Trophoblast cell (in vitro differentiated cells and primary cell): ENCODE data around the gene MCAT.

ENCODE experiments used
- DNase-seq, 2 donors: peaks; one replicate each; pipeline ENCODE4 v3.0.0-alpha.2; 2016
- H2AFZ ChIP-seq: 2 replicates; pipeline ENCODE4 v1.6.1; 2013; ENCODE audit warnings: low read length, moderate library complexity, mild to moderate bottlenecking; ENCODE audit not compliant: insufficient read depth, poor library complexity
- H2AK5ac ChIP-seq: 2 replicates; pipeline ENCODE4 v1.6.1; 2013; ENCODE audit warnings: mild to moderate bottlenecking, low read length
- H2BK120ac ChIP-seq: 2 replicates; pipeline ENCODE4 v1.6.1; 2013; ENCODE audit warnings: low read length, mild to moderate bottlenecking, moderate library complexity; ENCODE audit not compliant: insufficient read depth, poor library complexity
- H2BK12ac ChIP-seq: 2 replicates; pipeline ENCODE4 v1.6.1; 2013; ENCODE audit warnings: mild to moderate bottlenecking, low read length, moderate library complexity
- H2BK5ac ChIP-seq: 2 replicates; pipeline ENCODE4 v1.6.1; 2013; ENCODE audit warnings: low read length, low read depth, moderate library complexity, mild to moderate bottlenecking; ENCODE audit not compliant: poor library complexity
- H3K14ac ChIP-seq: 2 replicates; pipeline ENCODE4 v1.6.1; 2013; ENCODE audit warnings: mild to moderate bottlenecking, low read length
- H3K18ac ChIP-seq: 2 replicates; pipeline ENCODE4 v1.6.1; 2013; ENCODE audit warnings: mild to moderate bottlenecking, low read length
- H3K23ac ChIP-seq: 2 replicates; pipeline ENCODE4 v1.6.1; 2013; ENCODE audit warnings: low read length
- H3K27ac ChIP-seq: 2 replicates; pipeline ENCODE4 v1.5.1; 2013; ENCODE audit warnings: low read depth, mild to moderate bottlenecking, inconsistent platforms, low read length, moderate library complexity
- H3K27me3 ChIP-seq: 2 replicates; pipeline ENCODE4 v1.6.1; 2013; ENCODE audit warnings: inconsistent platforms, mild to moderate bottlenecking, low read length, moderate library complexity; ENCODE audit not compliant: insufficient read depth
- H3K36me3 ChIP-seq, 2 experiments: 1 replicate in 1 of 2; 2 replicates in 1 of 2; pipeline ENCODE4 v1.6.1; 2013; ENCODE audit warnings: low read length in 2 of 2, mild to moderate bottlenecking in 2 of 2, moderate library complexity in 1 of 2; ENCODE audit not compliant: insufficient read depth in 2 of 2, control insufficient read depth in 1 of 2
- H3K4ac ChIP-seq: 2 replicates; pipeline ENCODE4 v1.6.1; 2013; ENCODE audit warnings: low read depth, mild to moderate bottlenecking, low read length, moderate library complexity
- H3K4me1 ChIP-seq, 2 experiments: 1 replicate in 1 of 2; 2 replicates in 1 of 2; pipeline ENCODE4 v1.6.1; 2013; ENCODE audit warnings: low read length in 2 of 2, mild to moderate bottlenecking in 2 of 2, moderate library complexity in 1 of 2; ENCODE audit not compliant: insufficient read depth in 2 of 2, control insufficient read depth in 1 of 2
- H3K4me2 ChIP-seq: 2 replicates; pipeline ENCODE4 v1.6.1; 2013; ENCODE audit warnings: inconsistent platforms, mild to moderate bottlenecking, low read length, moderate library complexity
- H3K4me3 ChIP-seq: 2 replicates; pipeline ENCODE4 v1.5.1; 2013; ENCODE audit warnings: mild to moderate bottlenecking, low read depth, low read length, inconsistent platforms
- H3K79me1 ChIP-seq: one replicate; pipeline ENCODE4 v1.6.1; 2013; ENCODE audit warnings: low read length
- H3K79me2 ChIP-seq: 2 replicates; pipeline ENCODE4 v1.6.1; 2013; ENCODE audit warnings: low read length, mild to moderate bottlenecking; ENCODE audit not compliant: control insufficient read depth, insufficient read depth, poor library complexity
- H3K9ac ChIP-seq: 2 replicates; pipeline ENCODE4 v1.6.1; 2013; ENCODE audit warnings: mild to moderate bottlenecking, low read length
- H3K9me3 ChIP-seq: 2 replicates; pipeline ENCODE4 v1.6.1; 2013; ENCODE audit warnings: low read depth, mild to moderate bottlenecking, control low read depth, inconsistent platforms, low read length; ENCODE audit not compliant: insufficient read depth
- H4K12ac ChIP-seq: 2 replicates; pipeline ENCODE4 v1.6.1; 2013; ENCODE audit warnings: low read depth, mild to moderate bottlenecking, low read length, moderate library complexity
- H4K8ac ChIP-seq: 2 replicates; pipeline ENCODE4 v1.6.1; 2013; ENCODE audit warnings: low read depth, mild to moderate bottlenecking, low read length, moderate library complexity
- H4K91ac ChIP-seq: one replicate; pipeline ENCODE4 v1.6.1; 2013; ENCODE audit warnings: low read depth, mild to moderate bottlenecking, low read length, moderate library complexity
- WGBS: extraction: QIAGEN DNeasy Blood & Tissue Kit; methylation state at CpG from one replicate; pipeline ENCODE4 v1.1.7; 2013; ENCODE audit warnings: missing lambda C conversion rate; ENCODE audit not compliant: insufficient read length, insufficient coverage; ENCODE audit errors: extremely low coverage; 5-methylcytosine and 5-hydroxymethylcytosine counted together

Gene MCAT

GRCh38 chr22:43088984-43089717, 54.0 kb downstream of the MCAT start, which contains the start of gene TTLL1:
Gene TTLL1, minus strand, starts transcription at chr22:43089391. Its CDS starts 13,805 bp downstream, at chr22:43075586.
- H3K79me2 ChIP-seq: peaks cover 2% of the 10 kb centered on the region
- peaks cover 0 to 3% of the 10 kb centered on the region in 2 experiments for H3K36me3 ChIP-seq
- H2BK12ac ChIP-seq: no peak within 1 kb of the TSS
- H2AK5ac ChIP-seq: no peak within 1 kb of the TSS
- peaks cover 9% of the 10 kb centered on the region for H3K79me1 ChIP-seq
- peak within 1 kb of the TSS; percentile 53 for H3K14ac ChIP-seq
- H3K9ac ChIP-seq: peak within 1 kb of the TSS; percentile 1
- WGBS: no CpG with 5 or more reads among the region's 64 CpGs
- peaks cover 1% of the 10 kb centered on the region for H3K9me3 ChIP-seq
- peak within 1 kb of the TSS; percentile 72 for H4K91ac ChIP-seq
- peak within 1 kb of the TSS; percentile 67 for H4K8ac ChIP-seq
- peak within 1 kb of the TSS; percentile 20 for H2BK120ac ChIP-seq
- peak within 1 kb of the TSS; percentile 72 for H3K4me2 ChIP-seq
- peak within 1 kb of the TSS; percentile 62 for H2BK5ac ChIP-seq
- DNase-seq: peak; percentile 94 to 95
- H3K27ac ChIP-seq: no peak within 1 kb of the TSS
- peak within 1 kb of the TSS; percentile 41 for H3K4ac ChIP-seq
- H3K4me1 ChIP-seq: peaks cover 2 to 7% of the 10 kb centered on the region in 2 experiments
- H3K27me3 ChIP-seq: no peaks in the 10 kb centered on the region
- no peak within 1 kb of the TSS for H3K23ac ChIP-seq
- H4K12ac ChIP-seq: peak within 1 kb of the TSS; percentile 70
- H2AFZ ChIP-seq: peak within 1 kb of the TSS; percentile 97
- peak within 1 kb of the TSS; percentile 71 for H3K18ac ChIP-seq
- H3K4me3 ChIP-seq: peak within 1 kb of the TSS; percentile 90

- peaks cover 7% of the 10 kb centered on the region for H3K79me1 ChIP-seq
- peak overlapping the region; percentile 76 for H2AFZ ChIP-seq
- peak overlapping the region; percentile 90 for H3K4me3 ChIP-seq
- H3K79me2 ChIP-seq: peaks cover 2% of the 10 kb centered on the region
- peaks cover 0 to 5% of the 10 kb centered on the region in 2 experiments for H3K4me1 ChIP-seq
- H4K12ac ChIP-seq: no peak overlapping the region
- H3K23ac ChIP-seq: no peak overlapping the region
- H4K8ac ChIP-seq: peak overlapping the region; percentile 67
- no peak for DNase-seq
- H2BK120ac ChIP-seq: no peak overlapping the region
- no peak overlapping the region for H3K4ac ChIP-seq
- peak overlapping the region; percentile 1 for H3K9ac ChIP-seq
- no peak overlapping the region for H3K18ac ChIP-seq
- no peak overlapping the region for H2AK5ac ChIP-seq
- WGBS: no CpG with 5 or more reads among the region's 9 CpGs
- no peaks in the 10 kb centered on the region for H3K9me3 ChIP-seq
- no peak overlapping the region for H2BK5ac ChIP-seq
- H3K14ac ChIP-seq: no peak overlapping the region
- H4K91ac ChIP-seq: no peak overlapping the region
- no peaks in the 10 kb centered on the region for H3K27me3 ChIP-seq
- H3K27ac ChIP-seq: no peak overlapping the region
- no peak overlapping the region for H2BK12ac ChIP-seq
- peaks cover 0 to 3% of the 10 kb centered on the region in 2 experiments for H3K36me3 ChIP-seq
- H3K4me2 ChIP-seq: peak overlapping the region; percentile 72
Measured at GRCh38 chr22:43088627-43088983, 54.6 kb downstream of the MCAT start.

- Histone ChIP-seq H3K9me3 (no peaks in the 10 kb centered on the region), H3K27me3 (no peaks in the 10 kb centered on the region), H2BK5ac (no peak overlapping the region), H4K12ac (no peak overlapping the region), H3K23ac (no peak overlapping the region), H3K9ac (no peak overlapping the region), H3K4me3 (no peak overlapping the region), H3K79me1 (peaks cover 7% of the 10 kb centered on the region), H3K4me2 (no peak overlapping the region), H2AK5ac (no peak overlapping the region), H3K14ac (no peak overlapping the region), H2AFZ (peak overlapping the region; percentile 17), H2BK120ac (no peak overlapping the region), H3K79me2 (peaks cover 2% of the 10 kb centered on the region), H3K4ac (no peak overlapping the region), H4K8ac (no peak overlapping the region), H3K18ac (no peak overlapping the region), H3K4me1 (peaks cover 0 to 5% of the 10 kb centered on the region in 2 experiments), H2BK12ac (no peak overlapping the region), H4K91ac (no peak overlapping the region), H3K27ac (no peak overlapping the region), H3K36me3 (peaks cover 0 to 3% of the 10 kb centered on the region in 2 experiments)
- no peak for DNase-seq
- WGBS: no CpG with 5 or more reads among the region's 19 CpGs
Measured at GRCh38 chr22:43085658-43086606, 57.3 kb downstream of the MCAT start.
